HG02571 (cell line): ENCODE results near the gene PABPN1L.

ENCODE experiments used
- ATAC-seq: cut with Tn5 transposase; IDR thresholded peaks from one replicate; pipeline ENCODE4 v1.9.1; 2021; ENCODE audit warnings: mild to moderate bottlenecking, moderate library complexity; ENCODE audit not compliant: unreplicated experiment

PABPN1L gene

GRCh38 chr16:88866151-88866920, at the start of gene PABPN1L:
Gene PABPN1L (minus strand): TSS chr16:88866660. CDS start chr16:88866606, 54 bp downstream.
- ATAC-seq = no peak

GRCh38 chr16:88915639-88916327, 49.3 kb upstream of the PABPN1L start:
- ATAC-seq = no peak

GRCh38 chr16:88914750-88915368, 48.4 kb upstream of the PABPN1L start:
- no peak for ATAC-seq

- no peak for ATAC-seq
Measured at GRCh38 chr16:88913870-88914269, 47.4 kb upstream of the PABPN1L start.

- no peak for ATAC-seq
Measured at GRCh38 chr16:88913001-88913612, 46.6 kb upstream of the PABPN1L start.

GRCh38 chr16:88912556-88912955, 46.1 kb upstream of the PABPN1L start:
- ATAC-seq = no peak

GRCh38 chr16:88911946-88912310, 45.5 kb upstream of the PABPN1L start:
- no peak for ATAC-seq

GRCh38 chr16:88911136-88911945, 44.9 kb upstream of the PABPN1L start:
- no peak for ATAC-seq

- ATAC-seq = no peak
Measured at GRCh38 chr16:88910284-88911135, 44.0 kb upstream of the PABPN1L start.

GRCh38 chr16:88909431-88910210, 43.2 kb upstream of the PABPN1L start:
- no peak for ATAC-seq

GRCh38 chr16:88908307-88908706, 41.8 kb upstream of the PABPN1L start:
- ATAC-seq = no peak

- ATAC-seq = no peak
Measured at GRCh38 chr16:88907768-88908167, 41.3 kb upstream of the PABPN1L start.

- no peak for ATAC-seq
Measured at GRCh38 chr16:88906535-88907105, 40.2 kb upstream of the PABPN1L start.

- ATAC-seq = no peak
Measured at GRCh38 chr16:88906020-88906419, 39.6 kb upstream of the PABPN1L start.

- ATAC-seq = no peak
Measured at GRCh38 chr16:88905563-88905962, 39.1 kb upstream of the PABPN1L start.

GRCh38 chr16:88904676-88905365, 38.4 kb upstream of the PABPN1L start:
- no peak for ATAC-seq

- ATAC-seq = no peak
Measured at GRCh38 chr16:88903267-88903666, 36.8 kb upstream of the PABPN1L start.

GRCh38 chr16:88902744-88903143, 36.3 kb upstream of the PABPN1L start:
- ATAC-seq = no peak
